GM19099 (cell line): Measurements from ENCODE around the gene RABGAP1L.

Experiments used
- POLR2A ChIP-seq: IDR thresholded peaks from 3 replicates; pipeline ENCODE4 v1.6.1; 2011; ENCODE audit warnings: low read depth; ENCODE audit not compliant: insufficient read length; ENCODE audit errors: extremely low read depth

Gene RABGAP1L

DNA sequence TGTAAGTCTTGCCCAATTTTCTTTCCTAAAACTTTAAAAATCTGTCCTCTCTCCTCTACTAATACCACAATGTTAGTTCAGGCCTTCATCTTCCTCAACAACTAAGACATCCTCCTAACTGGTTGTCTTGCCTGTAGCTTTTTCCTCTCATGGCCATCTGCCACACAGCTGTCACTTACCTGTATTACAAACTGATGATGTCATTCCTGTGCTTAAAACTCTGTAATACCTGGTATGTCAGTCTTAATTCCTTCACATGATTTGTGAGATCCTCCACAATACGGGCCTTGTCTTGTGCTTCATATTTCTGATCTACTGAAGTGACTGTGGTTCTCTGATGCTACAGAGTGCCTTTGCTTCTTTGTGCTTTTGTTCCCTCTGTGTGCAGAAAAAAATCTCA, 854.1 kb downstream of the RABGAP1L start:
- no peak for TF ChIP-seq POLR2A

DNA sequence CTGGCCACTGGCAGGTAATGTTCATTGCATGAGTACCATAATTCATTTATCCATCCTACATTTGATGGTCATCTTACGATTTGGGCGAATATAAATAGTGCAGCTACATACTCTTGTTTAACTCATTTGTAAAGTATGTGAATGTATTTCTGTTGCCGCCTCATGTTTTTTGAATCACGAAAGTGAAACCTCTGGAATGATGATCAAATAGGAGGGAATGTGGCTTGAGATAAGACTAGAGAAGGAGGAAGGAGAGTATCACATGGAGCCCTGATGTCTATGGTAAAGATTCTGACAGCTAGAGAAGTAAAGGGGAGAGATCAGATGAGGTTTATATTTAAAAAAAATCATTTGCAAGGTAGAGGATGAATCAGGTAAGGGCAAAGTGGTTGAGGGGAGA, 855.9 kb downstream of the RABGAP1L start:
- no peak for TF ChIP-seq POLR2A

DNA sequence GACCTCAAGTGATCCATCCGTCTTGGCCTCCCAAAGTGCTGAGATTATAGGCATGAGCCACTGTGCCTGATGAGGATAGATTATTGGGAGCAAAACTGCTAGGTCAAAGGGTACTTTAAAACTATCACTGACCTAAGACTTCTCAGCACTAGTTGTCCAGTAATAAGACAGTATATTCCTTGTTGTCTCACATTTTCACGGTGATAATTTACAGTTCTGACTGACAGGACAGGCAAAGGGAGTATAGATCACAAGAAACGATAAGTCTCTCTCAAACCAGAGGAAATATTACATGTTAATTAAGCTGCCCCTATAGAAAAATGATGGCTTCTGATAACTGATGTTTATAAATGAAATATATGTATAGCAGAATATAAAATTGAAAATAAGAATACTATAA, 860.2 kb downstream of the RABGAP1L start:
- TF ChIP-seq POLR2A: no peak

DNA sequence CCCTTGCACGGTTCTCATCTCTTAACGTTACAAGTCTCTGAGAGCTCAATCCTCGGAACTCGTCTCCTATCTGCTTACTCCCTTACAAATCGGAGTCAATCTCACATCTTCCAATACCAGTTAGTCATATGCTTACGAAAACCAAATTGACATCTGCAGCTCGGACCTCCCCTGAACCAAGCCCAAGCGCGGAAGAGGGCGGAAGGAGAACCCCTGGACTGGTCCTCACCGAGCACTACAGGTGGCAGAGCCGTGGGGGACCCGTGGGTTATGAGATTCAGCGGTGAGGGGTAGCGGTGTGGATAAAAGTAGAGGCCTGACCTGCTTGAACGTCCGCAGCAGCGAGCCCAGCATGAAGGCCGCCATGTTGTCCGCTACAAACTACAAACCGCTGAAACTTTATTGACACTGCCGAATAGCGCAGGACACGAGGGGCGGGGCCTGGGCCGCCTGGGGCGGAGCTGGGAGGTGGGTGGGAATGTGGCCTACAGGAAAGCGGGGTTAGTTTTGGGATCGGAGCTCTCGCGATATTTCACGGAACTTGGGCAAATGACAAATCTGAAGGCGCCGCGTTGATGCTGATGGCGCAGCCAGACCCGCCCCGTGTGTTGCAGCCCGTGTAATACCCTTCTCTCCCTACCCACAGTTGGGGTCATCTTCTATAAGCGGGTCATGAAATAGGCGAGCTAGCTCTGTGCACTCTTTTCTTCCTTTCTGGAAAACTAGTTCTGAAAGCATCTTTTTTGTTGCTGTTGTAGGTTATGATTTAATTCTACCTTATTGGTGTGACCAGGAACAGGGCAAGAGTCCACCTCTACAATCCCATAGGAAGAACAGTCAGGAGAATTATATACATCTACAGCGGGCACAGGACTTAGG, 864.0 kb downstream of the RABGAP1L start, which contains the start of gene MRPS14:
TSS of gene MRPS14 (minus strand) at position 383 of the 879 bp plus-strand sequence. CDS start at position 366, 17 bp downstream.
- TF ChIP-seq POLR2A: peak; percentile 91

DNA sequence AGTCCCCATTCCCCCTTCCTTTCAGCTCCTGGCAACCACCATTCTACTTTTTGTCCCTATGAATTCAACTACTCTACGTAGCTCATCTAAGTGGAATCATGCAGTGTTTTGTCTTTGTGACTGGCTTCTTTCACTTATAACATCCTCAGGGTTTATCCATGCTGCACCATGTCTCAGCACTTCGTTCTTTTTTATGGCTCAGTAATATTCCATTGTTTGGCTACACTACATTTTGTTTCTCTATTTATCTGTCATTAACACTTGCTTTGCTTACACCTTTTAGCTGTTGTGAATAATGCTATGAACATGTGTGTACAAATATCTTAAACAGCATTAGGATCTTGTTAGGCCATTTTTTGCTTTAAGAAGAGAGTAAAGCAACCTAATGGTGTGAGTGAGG, 865.5 kb downstream of the RABGAP1L start:
- no peak for TF ChIP-seq POLR2A

DNA sequence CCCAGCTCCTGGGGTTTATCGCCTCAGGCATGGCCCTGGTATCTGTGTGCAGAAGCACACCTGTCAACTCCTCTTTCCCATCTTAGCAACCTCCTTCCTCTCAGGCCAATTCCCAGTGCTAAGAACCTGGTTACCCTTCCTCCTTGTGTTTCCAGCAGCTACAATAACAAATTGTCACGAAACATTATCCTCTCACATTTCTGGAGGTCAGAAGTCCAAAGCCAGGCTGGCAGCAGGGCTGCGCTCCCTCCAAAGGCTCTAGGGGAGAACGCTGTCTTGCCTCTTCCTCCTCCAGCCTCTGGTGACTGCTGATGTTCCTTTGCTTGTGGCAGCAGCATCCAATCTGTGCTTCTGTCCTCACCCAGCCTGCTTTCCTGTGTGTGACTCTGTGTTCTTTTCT, 874.6 kb downstream of the RABGAP1L start:
- no peak for TF ChIP-seq POLR2A

DNA sequence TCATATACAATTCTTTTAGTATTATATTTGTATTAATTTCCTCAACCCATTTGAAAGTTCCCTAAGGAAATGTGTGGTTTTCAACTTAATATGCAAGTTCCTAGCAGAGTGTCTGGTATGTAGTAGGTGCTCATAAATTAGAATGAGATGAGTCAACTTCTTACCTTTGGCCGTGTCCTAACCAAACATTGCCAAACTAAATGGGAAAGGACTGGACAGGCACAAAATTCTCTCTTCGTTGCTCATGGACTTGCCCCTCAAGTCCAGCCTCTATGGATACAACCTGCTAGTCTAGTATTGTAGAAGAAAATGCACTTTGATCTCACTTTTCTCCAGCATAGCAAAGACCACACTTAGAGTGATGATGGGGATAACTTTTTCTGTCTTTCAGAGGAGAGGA, 875.5 kb downstream of the RABGAP1L start:
- TF ChIP-seq POLR2A: no peak

DNA sequence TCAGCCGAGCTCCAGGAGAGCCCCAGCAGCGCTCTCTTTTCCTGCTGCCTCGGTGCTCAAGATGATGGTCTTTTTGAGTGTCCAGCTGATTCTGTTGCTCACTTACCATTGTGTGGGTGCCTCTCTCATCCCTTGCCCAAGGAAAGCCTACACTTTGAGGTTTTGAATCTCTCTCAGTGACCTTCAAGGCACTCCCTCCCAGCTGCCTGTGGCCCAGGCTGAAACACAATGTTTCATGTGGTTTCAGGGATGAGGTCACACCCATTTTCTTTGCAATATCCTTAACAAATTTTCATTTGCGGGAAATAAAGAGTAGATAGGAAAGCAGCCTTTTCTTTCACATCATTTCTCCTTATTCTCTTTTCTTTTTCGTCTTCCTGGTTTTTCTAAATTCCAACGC, 876.5 kb downstream of the RABGAP1L start:
- no peak for TF ChIP-seq POLR2A

DNA sequence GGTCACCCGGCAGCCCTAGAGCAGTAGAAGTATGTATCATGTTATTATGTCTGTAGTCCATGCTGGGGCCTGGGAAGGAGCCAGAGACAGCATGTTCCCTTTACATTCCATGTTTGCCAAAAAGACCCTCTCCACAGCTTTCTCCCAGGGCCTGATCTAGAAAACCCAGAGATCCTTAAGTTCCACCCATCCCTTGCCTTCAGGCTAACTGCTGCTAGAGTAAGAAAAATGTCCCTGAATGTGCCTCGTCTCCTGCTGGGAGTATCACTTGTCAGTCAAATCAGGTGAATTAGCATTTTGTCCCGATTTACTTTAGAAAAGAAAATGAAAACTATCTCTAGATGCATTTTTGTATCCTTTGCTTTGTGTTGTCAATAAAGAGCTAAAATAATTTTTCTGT, 877.2 kb downstream of the RABGAP1L start:
- TF ChIP-seq POLR2A: no peak

DNA sequence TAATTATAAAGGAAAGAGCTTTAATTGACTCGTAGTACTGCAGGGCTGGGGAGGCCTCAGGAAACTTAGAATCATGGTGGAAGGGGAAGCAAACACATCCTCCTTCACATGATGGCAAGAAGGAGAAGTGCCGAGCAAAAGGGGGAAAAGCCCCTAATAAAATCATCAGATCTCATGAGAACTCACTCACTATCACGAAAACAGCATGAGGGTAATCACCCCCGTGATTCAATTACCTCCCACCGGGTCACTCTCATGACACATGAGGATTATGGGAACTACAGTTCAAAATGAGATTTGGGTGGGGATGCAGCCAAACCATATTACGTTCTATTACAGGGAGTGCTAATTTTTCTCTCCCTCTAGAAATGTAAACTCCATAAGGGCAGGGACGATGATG, 878.1 kb downstream of the RABGAP1L start:
- no peak for TF ChIP-seq POLR2A

DNA sequence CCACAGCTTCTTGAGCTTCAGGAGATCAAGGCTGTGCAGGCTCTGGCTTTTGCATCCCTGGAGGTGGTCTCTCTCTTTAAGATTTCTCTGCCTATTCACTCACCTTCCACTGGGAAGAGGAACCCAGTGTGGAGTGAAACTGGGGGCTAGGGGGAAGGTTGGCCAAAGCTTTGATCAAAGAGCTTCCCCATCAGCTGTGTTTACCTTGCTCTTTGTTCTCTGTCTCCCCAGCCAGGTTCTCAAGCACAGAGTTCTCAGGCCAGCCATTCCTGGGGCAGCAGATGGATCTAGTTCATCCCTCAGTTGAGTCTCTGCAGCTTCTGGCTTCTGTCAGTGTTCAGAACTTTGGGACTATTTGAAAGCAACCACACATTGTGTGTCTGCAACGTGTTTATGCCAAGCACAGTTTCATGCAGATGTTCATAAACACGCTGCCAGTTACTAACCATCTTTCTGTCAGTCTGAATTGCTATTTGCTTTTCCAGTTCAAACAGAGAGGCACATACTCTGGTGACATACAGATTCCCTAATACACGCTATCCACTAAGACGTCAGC, 881.1 kb downstream of the RABGAP1L start:
- no peak for TF ChIP-seq POLR2A

DNA sequence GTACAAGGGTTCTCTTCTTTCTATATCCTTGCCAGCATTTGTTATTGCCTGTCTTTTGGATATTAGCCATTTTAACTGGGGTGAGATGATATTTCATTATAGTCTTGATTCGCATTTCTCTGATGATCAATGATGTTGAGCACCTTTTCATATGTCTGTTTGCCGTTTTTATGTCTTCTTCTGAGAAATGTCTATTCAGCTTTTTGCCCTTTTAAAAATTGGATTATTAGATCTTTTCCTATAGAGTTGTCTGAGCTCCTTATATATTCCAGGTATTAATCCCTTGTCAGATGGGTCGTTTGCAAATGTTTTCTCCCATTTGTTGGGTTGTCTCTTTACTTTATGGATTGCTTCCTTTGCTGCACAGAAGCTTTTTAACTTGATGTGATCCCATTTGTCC, 883.3 kb downstream of the RABGAP1L start:
- TF ChIP-seq POLR2A: no peak

DNA sequence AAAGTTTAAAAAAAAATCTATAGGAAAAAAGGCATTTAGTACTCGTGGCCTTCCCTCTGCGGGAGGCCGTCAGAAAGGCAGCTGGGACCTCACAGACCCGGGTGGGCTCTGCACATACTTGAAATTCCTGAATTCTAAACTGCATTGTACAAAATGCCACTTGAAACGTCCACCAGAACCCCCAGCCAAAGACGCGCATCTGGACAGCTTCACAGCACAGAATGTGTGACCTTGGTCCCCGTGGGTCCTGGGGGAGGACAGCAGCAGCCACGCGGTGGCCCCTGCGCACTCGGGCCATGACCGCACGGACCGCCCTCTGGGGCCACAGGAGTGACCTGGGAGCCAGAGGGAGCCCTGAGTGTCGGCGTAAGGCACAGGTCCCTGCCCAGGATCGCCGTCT, 884.5 kb downstream of the RABGAP1L start:
- TF ChIP-seq POLR2A: no peak
